Mesenchymal stem cell (in vitro differentiated cells and primary cell): ENCODE data around the gene CGB1.
"Not testable (repeated sequence)": the region's sequence is repeated elsewhere in the genome, so short reads cannot be mapped to it uniquely, and the experiment has no call there.

ENCODE experiments used
- DNase-seq: peaks from one replicate; pipeline ENCODE4 v3.0.0-alpha.2; 2013
- H2AFZ ChIP-seq: one replicate; pipeline ENCODE4 v1.6.1; 2013; ENCODE audit warnings: low read depth, mild to moderate bottlenecking, control low read depth, inconsistent platforms, low read length, moderate library complexity
- H2AK5ac ChIP-seq: 2 replicates; pipeline ENCODE4 v1.6.1; 2013; ENCODE audit warnings: low read length, moderate library complexity, mild to moderate bottlenecking, inconsistent platforms; ENCODE audit not compliant: severe bottlenecking
- H2BK120ac ChIP-seq: one replicate; pipeline ENCODE4 v1.6.1; 2013; ENCODE audit warnings: low read depth, mild to moderate bottlenecking, inconsistent platforms, low read length, moderate library complexity
- H2BK12ac ChIP-seq, 2 experiments: one replicate each; pipeline ENCODE4 v1.6.1; 2013; ENCODE audit warnings: inconsistent platforms in 2 of 2, low read length in 2 of 2, mild to moderate bottlenecking in 2 of 2, moderate library complexity in 2 of 2, control low read depth in 1 of 2
- H2BK15ac ChIP-seq: one replicate; pipeline ENCODE4 v1.6.1; 2013; ENCODE audit warnings: mild to moderate bottlenecking, low read depth, inconsistent platforms; ENCODE audit not compliant: poor library complexity, severe bottlenecking
- H2BK5ac ChIP-seq: 2 replicates; pipeline ENCODE4 v1.6.1; 2013; ENCODE audit warnings: low read depth, mild to moderate bottlenecking, low read length, control low read depth, inconsistent platforms; ENCODE audit not compliant: poor library complexity, severe bottlenecking
- H3K14ac ChIP-seq, 2 experiments: one replicate each; pipeline ENCODE4 v1.6.1; 2013; ENCODE audit warnings: inconsistent platforms in 2 of 2, low read length in 2 of 2, control low read depth in 1 of 2, mild to moderate bottlenecking in 1 of 2, moderate library complexity in 1 of 2
- H3K18ac ChIP-seq, 2 experiments: one replicate each; pipeline ENCODE4 v1.6.1; 2013; ENCODE audit warnings: inconsistent platforms in 2 of 2, low read length in 2 of 2, control low read depth in 1 of 2, low read depth in 1 of 2, mild to moderate bottlenecking in 1 of 2
- H3K23ac ChIP-seq, 2 experiments: one replicate each; pipeline ENCODE4 v1.6.1; 2013; ENCODE audit warnings: inconsistent platforms in 2 of 2, low read length in 2 of 2, mild to moderate bottlenecking in 2 of 2, moderate library complexity in 2 of 2, control low read depth in 1 of 2
- H3K27ac ChIP-seq: 2 replicates; pipeline ENCODE4 v1.5.1; 2013; ENCODE audit warnings: mild to moderate bottlenecking, moderate library complexity, low read length, control low read depth, inconsistent platforms; ENCODE audit not compliant: poor library complexity, severe bottlenecking
- H3K27me3 ChIP-seq, 2 experiments: 2 replicates each; pipeline versions ENCODE4 v1.6.1 to v1.7.0; 2013; ENCODE audit warnings: low read length in 2 of 2, mild to moderate bottlenecking in 2 of 2, moderate library complexity in 2 of 2, control low read depth in 1 of 2, inconsistent platforms in 1 of 2; ENCODE audit not compliant: control insufficient read depth in 1 of 2, insufficient read depth in 1 of 2
- H3K36me3 ChIP-seq, 2 experiments: 2 replicates each; pipeline versions ENCODE4 v1.6.1 to v1.7.0; 2013; ENCODE audit warnings: low read length in 2 of 2, control low read depth in 1 of 2, inconsistent platforms in 1 of 2, low read depth in 1 of 2, mild to moderate bottlenecking in 1 of 2; ENCODE audit not compliant: insufficient read depth in 2 of 2, control insufficient read depth in 1 of 2
- H3K4ac ChIP-seq, 2 experiments: one replicate each; pipeline ENCODE4 v1.6.1; 2013; ENCODE audit warnings: inconsistent platforms in 2 of 2, low read length in 2 of 2, mild to moderate bottlenecking in 2 of 2, moderate library complexity in 2 of 2, control low read depth in 1 of 2, low read depth in 1 of 2
- H3K4me1 ChIP-seq: 2 replicates; pipeline ENCODE4 v1.6.1; 2013; ENCODE audit warnings: low read depth, low read length, control low read depth; ENCODE audit not compliant: control insufficient read depth, insufficient read depth
- H3K4me2 ChIP-seq: 2 replicates; pipeline ENCODE4 v1.6.1; 2013; ENCODE audit warnings: low read length, mild to moderate bottlenecking, inconsistent platforms; ENCODE audit not compliant: poor library complexity, severe bottlenecking
- H3K4me3 ChIP-seq, 2 experiments: 2 replicates each; pipeline versions ENCODE4 v1.5.1 to v1.7.0; 2013; ENCODE audit warnings: low read length in 2 of 2, mild to moderate bottlenecking in 2 of 2, control low read depth in 1 of 2, low read depth in 1 of 2; ENCODE audit not compliant: insufficient read depth in 1 of 2
- H3K79me1 ChIP-seq: replicated peaks from 2 replicates; pipeline ENCODE4 v1.6.1; 2013; ENCODE audit warnings: mild to moderate bottlenecking, control low read depth, low read length, inconsistent platforms; ENCODE audit not compliant: poor library complexity, severe bottlenecking
- H3K9ac ChIP-seq: 2 replicates; pipeline ENCODE4 v1.7.0; 2013; ENCODE audit warnings: mild to moderate bottlenecking, low read length, moderate library complexity
- H3K9me3 ChIP-seq: 2 replicates; pipeline ENCODE4 v1.7.0; 2013; ENCODE audit warnings: mild to moderate bottlenecking, low read length; ENCODE audit not compliant: control insufficient read depth
- H4K8ac ChIP-seq: one replicate; pipeline ENCODE4 v1.6.1; 2013; ENCODE audit warnings: inconsistent platforms, mild to moderate bottlenecking, low read length, moderate library complexity
- H4K91ac ChIP-seq: one replicate; pipeline ENCODE4 v1.6.1; 2013; ENCODE audit warnings: mild to moderate bottlenecking, low read length, inconsistent platforms
- WGBS: methylation state at CpG from one replicate; pipeline ENCODE4 v1.1.7; 2013; ENCODE audit warnings: mixed read lengths; 5-methylcytosine and 5-hydroxymethylcytosine counted together

The CGB1 gene

DNA sequence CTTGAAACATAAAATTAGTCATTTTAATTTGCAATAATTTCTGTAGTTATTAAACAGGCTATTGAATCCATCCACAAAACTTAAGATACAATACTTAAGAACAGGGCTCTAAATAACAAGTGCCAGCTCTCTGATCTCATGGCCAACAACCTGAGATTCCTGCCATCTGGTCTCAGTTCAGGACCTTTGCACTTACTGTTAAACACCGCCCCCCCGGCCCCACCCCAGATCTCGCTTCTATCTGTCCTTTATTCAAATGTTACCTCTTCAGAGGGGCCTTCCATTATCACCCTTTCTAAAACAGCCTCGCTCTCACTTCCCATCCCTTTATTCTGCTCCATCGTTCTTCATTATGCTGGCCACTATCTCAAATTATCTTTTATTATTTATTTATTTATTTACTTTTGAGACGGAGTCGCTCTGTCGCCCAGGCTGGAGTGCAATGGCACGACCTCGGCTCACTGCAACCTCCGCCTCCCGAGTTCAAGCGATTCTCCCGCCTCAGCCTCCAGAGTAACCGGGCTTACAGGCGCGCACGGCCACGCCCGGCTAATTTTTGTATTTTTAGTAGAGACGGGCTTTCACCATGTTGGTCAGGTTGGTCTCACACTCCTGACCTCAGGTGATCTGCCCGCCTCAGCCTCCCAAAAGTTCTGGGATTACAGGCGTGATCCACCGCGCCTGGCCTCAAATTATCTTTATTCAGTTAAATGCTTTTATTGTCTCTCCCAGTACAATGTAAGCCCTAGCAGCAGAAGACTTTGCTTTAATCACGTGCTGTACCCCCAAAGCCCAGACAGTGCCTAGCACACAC lies 47.7 kb upstream of the CGB1 start:
- Histone ChIP-seq H3K79me1 (no peaks in the 10 kb centered on the region), H2BK120ac (no peak overlapping the region), H3K9ac (peak overlapping the region; percentile 98), H3K9me3 (no peaks in the 10 kb centered on the region), H3K4ac (peak overlapping the region; percentile 24 to 55), H3K4me3 (peak overlapping the region in 1 of 2 experiments; percentile 95), H3K4me2 (peak overlapping the region; percentile 60), H3K18ac (peak overlapping the region in 1 of 2 experiments; percentile 88), H3K14ac (no peak overlapping the region), H3K4me1 (peaks cover 17% of the 10 kb centered on the region), H2BK15ac (no peak overlapping the region), H2AK5ac (peak overlapping the region; percentile 53), H3K23ac (no peak overlapping the region), H3K36me3 (peaks cover 17 to 18% of the 10 kb centered on the region in 2 experiments), H2AFZ (no peak overlapping the region), H4K91ac (peak overlapping the region; percentile 34), H2BK12ac (no peak overlapping the region), H2BK5ac (no peak overlapping the region), H4K8ac (peak overlapping the region; percentile 96), H3K27me3 (no peaks in the 10 kb centered on the region), H3K27ac (peak overlapping the region; percentile 79)
- DNase-seq: no peak
- 86% methylated on average over 25 of the region's 26 CpGs for WGBS

DNA sequence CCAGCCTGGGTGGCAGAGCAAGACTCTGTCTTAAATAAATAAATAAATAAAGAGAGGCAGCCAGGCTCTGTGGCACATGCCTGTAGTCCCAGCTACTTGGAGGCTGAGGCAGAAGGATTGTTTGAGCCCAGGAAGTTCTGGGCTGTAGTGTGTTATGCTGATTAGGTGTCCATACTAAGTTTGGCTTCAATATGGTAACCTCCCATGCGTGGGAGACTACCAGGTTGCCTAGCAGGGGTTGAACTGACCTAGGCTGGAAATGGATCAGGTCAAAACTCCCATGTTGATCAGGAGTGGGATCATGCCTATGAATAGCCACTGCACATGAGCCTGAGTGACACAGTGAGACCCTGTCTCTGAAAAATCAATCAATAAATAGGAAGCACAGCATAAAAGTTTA lies 44.6 kb upstream of the CGB1 start:
- H2BK120ac ChIP-seq: no peak overlapping the region
- no peak overlapping the region for H3K9ac ChIP-seq
- no peak overlapping the region for H2AK5ac ChIP-seq
- no peak overlapping the region for H3K18ac ChIP-seq
- H3K27me3 ChIP-seq: no peaks in the 10 kb centered on the region
- peaks cover 0 to under 1% of the 10 kb centered on the region in 2 experiments for H3K36me3 ChIP-seq
- no peak overlapping the region for H3K23ac ChIP-seq
- no peaks in the 10 kb centered on the region for H3K9me3 ChIP-seq
- no peak overlapping the region for H2BK12ac ChIP-seq
- H2AFZ ChIP-seq: no peak overlapping the region
- no peak overlapping the region for H3K4me3 ChIP-seq
- no peak overlapping the region for H4K8ac ChIP-seq
- no peaks in the 10 kb centered on the region for H3K79me1 ChIP-seq
- H2BK15ac ChIP-seq: no peak overlapping the region
- H3K4me1 ChIP-seq: peaks cover 4% of the 10 kb centered on the region
- H3K14ac ChIP-seq: no peak overlapping the region
- no peak overlapping the region for H3K4ac ChIP-seq
- H3K4me2 ChIP-seq: no peak overlapping the region
- DNase-seq: no peak
- WGBS: 75% methylated on average over 1 of the region's 1 CpG
- H4K91ac ChIP-seq: no peak overlapping the region
- H2BK5ac ChIP-seq: no peak overlapping the region
- no peak overlapping the region for H3K27ac ChIP-seq

DNA sequence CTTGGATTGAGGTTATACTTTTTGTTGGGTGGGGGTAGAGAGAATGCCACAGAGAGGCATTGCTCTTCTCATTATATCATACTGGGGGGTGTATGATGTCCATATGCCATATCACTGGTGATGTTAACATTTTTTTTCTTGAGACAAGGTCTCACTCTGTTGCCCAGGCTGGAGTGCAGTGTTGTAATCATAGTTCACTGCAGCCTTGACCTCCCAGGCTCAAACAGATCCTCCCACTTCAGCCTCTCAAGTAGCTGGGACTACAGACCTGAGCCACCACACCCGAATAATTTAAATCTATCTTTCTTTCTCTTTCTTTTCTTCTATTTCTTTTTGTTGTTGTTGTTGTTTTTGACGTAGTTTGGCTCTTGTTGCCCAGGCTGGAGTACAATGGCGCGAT lies 43.7 kb upstream of the CGB1 start:
- Histone ChIP-seq H2BK12ac (no peak overlapping the region), H3K9me3 (no peaks in the 10 kb centered on the region), H3K36me3 (no peaks in the 10 kb centered on the region), H3K18ac (no peak overlapping the region), H3K23ac (no peak overlapping the region), H2BK5ac (no peak overlapping the region), H4K91ac (no peak overlapping the region), H2AFZ (no peak overlapping the region), H4K8ac (no peak overlapping the region), H3K4me1 (peaks cover 3% of the 10 kb centered on the region), H2BK15ac (no peak overlapping the region), H3K79me1 (no peaks in the 10 kb centered on the region), H3K27me3 (no peaks in the 10 kb centered on the region), H3K4me3 (no peak overlapping the region), H3K4me2 (no peak overlapping the region), H2AK5ac (no peak overlapping the region), H2BK120ac (no peak overlapping the region), H3K27ac (no peak overlapping the region), H3K9ac (no peak overlapping the region), H3K4ac (no peak overlapping the region), H3K14ac (no peak overlapping the region)
- WGBS: 97% methylated on average over 3 of the region's 4 CpGs
- no peak for DNase-seq

DNA sequence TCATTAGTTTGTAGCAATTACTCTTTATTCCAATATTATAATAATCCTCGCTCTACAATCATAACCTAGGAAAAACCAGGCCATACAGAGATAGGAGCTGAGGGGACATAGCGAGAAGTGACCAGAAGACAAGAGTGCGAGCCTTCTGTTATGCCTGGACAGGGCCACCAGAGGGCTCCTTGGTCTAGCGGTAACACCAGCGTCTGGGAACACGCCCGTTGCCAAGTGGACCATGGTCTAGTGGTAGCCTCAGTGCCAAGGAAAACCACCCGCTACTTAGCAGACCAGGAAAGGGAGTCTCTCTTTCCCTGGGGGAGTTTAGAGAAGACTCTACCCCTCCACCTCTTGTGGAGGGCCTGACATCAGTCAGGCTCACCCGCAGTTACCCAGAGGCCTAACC lies 38.2 kb upstream of the CGB1 start:
- H2AFZ ChIP-seq, H3K9ac ChIP-seq: not testable (repeated sequence)
- 21% methylated on average over 7 of the region's 9 CpGs for WGBS

More for the DNA sequence above, 38.2 kb upstream of the CGB1 start:
- H3K27me3 ChIP-seq: peaks cover 36 to 39% of the 10 kb centered on the region in 2 experiments
- H3K4me2 ChIP-seq, H2BK12ac ChIP-seq, H3K23ac ChIP-seq, H3K18ac ChIP-seq, H3K9me3 ChIP-seq, H2BK120ac ChIP-seq, H2BK5ac ChIP-seq, H3K79me1 ChIP-seq, H3K4me1 ChIP-seq, H2BK15ac ChIP-seq, H4K8ac ChIP-seq, H3K4me3 ChIP-seq, H3K27ac ChIP-seq, H3K36me3 ChIP-seq, H2AK5ac ChIP-seq, H3K4ac ChIP-seq, H4K91ac ChIP-seq, H3K14ac ChIP-seq: not testable (repeated sequence)
- peak; percentile 59 for DNase-seq
